Stimulated activated CD8-positive, alpha-beta memory T cell treated with anti-CD3 and anti-CD28 coated beads, Interleukin-4, amount 100 ng/mL, for 48 hours (primary cell): ENCODE measurements around the gene GOLGA8F.
"Not testable (repeated sequence)": the region's sequence is repeated elsewhere in the genome, so short reads cannot be mapped to it uniquely, and the experiment has no call there.

ENCODE experiments used
- DNase-seq: peaks from one replicate; pipeline ENCODE4 v3.0.0-alpha.2; 2020

GOLGA8F gene, protein sequence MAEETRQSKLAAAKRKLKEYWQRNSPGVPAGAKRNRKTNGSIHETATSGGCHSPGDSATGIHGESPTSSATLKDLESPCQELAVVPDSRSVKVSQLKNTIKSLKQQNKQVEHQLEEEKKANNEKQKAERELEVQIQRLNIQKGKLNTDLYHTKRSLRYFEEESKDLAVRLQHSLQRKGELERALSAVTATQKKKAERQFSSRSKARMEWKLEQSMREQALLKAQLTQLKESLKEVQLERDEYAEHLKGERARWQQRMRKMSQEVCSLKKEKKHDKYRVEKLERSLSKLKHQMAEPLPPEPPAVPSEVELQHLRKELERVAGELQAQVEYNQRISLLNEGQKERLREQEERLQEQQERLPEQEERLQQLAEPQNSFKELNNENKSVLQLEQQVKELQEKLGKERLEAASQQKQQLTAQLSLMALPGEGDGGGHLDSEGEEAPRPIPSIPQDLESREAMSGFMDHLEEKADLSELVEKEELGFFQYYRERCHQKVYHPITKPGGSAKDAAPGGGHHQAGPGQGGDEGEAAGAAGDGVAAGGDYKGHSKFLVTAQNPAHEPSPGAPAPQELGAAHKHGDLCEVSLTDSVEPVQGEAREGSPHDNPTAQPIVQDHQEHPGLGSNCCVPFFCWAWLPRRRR

DNA sequence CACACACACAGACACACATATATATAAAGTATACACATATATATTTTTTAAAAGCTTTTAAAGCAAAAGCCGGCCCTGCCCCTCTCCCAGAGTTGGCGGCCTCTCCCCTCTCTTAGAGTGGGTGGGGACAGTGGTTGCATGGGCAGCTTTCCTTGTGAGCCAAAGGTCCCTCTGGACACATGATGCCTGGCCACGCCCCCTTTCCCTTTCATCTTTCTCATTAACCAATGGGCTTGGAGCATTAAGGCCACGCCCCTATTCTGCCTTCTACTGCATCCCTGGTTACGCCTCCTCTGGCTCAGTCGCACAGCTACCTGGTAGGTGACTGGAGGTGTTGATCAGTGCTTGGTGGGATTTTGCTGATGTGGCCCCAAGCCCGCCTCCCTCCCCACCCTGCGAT lies at the start of gene GOLGA8F:
GOLGA8F (plus strand) TSS at position 301 of the 400 bp plus-strand sequence; CDS start at position 399, 98 bp downstream.
- not testable (repeated sequence) for DNase-seq

DNA sequence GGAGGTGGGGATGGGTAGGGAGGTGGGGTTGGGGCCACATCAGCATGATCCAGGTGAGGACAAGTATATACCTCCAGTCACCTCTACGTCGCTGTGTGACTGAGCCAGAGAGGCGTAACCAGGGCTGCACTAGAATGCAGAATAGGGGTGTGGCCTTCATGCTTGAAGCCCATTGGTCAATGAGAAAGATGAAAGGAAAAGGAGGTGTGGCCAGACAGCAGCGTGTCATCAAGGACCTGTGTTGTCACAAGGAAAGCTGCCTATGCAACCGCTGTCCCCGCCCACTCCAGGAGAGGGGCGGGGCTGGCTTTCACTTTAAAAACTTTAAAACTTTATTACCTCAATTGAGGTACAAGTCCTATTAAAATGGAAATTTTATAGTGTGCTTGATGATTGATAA lies 20.5 kb upstream of the GOLGA8F start, which contains the start of gene GOLGA6L24:
GOLGA6L24 (minus strand) TSS at position 101 of the 400 bp plus-strand sequence; CDS start at position 40, 61 bp downstream.
- not testable (repeated sequence) for DNase-seq

DNA sequence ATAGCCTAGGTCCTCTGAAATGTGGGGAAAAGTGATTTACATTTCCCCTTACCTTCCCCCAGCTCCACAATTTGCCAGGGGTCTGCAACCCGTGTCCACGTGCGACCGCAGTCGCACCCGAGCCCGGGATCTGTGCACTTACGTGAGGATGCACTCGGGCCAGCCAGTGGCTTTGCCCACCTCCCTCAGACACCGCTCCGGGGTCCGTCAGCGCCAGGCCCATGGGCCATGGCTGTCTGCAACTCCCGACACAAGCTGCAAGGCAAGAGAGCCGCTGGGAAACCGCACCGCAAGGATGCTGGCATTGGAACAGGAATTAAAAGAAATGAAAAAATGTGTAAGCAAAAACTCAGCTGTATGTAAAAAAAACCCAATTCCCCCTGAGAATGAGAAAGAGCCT lies 13.0 kb upstream of the GOLGA8F start:
- not testable (repeated sequence) for DNase-seq

DNA sequence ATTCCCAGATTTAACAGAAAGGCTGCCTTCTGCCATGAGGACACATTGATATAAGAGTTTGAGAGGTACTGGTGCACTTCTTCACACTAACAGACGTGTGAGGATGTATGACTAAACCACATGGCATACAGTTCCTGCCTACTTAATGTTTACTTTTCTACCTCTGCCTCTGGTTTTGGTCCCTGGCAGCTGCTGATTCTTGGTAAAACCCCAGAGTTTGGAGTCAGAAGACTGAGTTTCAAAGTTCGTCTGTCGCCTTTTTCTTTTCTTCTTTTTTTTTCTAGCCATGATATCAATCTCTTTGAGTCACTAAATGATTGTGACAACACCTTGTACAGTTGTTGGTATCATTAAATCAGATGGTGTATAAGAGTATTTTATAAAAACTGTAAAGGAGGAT lies 1.6 kb downstream of the GOLGA8F start:
- DNase-seq, result not testable (repeated sequence)

DNA sequence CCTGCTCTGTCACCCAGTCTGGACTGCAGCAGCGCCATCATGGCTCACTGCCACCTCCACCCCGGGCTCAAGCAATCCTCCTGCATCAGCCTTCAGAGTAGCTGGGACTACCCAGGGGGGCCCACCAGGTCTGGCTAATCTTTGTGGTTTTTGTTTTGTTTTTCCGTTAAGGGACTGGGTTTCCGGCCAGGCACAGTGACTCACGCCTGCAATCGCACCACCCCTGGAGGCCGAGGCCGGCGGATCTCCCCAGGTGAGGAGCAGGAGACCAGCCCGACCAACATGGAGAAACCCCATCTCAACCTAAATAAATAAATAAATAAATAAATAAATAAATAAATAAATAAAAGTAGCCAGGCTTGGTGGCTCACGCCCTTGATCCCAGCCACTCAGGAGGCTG lies 17.6 kb downstream of the GOLGA8F start:
- not testable (repeated sequence) for DNase-seq

DNA sequence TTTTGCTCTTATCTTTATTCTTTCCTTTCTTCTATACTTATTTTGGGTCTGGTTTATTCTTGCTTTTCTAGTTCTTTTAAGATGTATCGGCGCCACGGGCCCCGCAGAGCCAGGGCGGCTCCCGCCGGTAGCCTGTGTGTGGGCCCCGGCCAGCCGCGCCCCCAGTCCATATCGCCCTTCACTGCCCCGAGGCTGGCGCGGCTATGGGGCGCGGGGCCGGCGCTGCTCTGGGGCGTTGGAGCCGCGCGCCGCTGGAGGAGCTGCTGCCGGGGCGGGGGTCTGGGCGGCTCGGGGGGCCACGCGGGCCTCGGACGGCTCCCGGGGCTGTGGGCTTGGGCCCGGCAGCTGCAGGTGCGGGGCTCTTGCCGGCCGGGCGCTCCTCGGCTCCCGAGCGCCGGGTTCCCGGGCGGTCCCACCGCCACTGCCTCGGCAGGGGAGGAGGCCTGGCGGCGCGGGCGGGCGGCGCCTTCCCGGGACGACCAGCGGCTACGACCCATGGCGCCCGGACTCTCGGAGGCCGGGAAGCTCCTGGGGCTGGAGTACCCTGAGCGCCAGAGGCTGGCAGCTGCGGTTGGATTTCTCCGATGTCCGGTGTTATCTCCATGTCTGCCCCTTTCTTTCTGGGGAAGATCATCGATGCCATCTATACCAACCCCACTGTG lies 24.4 kb downstream of the GOLGA8F start:
- DNase-seq, result not testable (repeated sequence)

DNA sequence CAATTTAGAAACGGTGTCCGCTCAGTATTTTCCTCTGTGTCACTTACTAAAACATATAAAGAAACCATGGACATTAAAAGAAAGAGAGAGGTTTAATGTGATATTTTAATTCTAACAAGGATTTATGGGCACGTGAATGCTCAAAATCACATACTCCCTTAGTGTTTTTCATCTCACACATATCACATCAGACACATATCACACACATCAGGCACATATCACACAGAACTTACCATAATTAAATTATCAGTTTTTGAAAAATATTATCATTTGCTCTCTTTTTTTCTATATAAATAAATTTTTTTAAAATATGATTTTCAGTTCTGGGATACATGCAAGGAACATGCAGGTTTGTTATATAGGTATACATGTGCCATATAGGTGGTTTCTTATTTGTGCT lies 42.0 kb downstream of the GOLGA8F start:
- DNase-seq, result not testable (repeated sequence)

DNA sequence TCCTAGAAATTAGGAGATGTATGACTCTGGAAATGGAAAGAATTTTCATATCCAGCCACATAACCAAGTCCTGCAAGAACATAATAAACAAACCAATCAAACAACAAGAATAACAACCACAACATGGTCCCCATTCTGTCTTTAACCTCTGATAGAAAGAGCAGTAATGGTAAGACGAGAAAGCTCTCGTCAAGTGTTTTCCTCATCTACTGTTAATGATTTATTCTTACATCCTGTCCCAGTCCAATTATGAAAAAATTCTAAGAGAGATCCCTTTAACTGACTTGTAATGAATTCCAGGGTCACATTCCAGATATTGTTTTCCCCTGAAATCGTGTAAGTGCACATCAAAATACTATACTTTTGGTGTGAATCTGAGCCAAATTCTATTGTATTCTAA lies 57.1 kb downstream of the GOLGA8F start:
- DNase-seq, result not testable (repeated sequence)
